ENCODE measurements around the gene PRAMEF12.

GRCh38 chr1:12771186-12771585 lies 2.4 kb upstream of the PRAMEF12 start:
- TF ChIP-seq EZH2 (IDR thresholded peaks at IDR 0.05), result no peak
- TF ChIP-seq POLR2AphosphoS5 (IDR thresholded peaks at IDR 0.05; ENCODE audit: borderline replicate concordance, low read depth, low read length), result no peak
